AG04449 (cell line): Measurements from ENCODE around the gene KCNAB1.

ENCODE experiments used
- CTCF ChIA-PET: fragments of 350-600 bp; formaldehyde crosslinking; extraction: SDS; loops from one replicate; lab custom pipeline; 2021; ENCODE audit warnings: antibody characterized with exemption; lab: Yijun Ruan, JAX
- POLR2A ChIA-PET: fragments of 400-600, 350-600 bp; formaldehyde crosslinking; extraction: SDS; loops from one replicate; lab custom pipeline; 2020; ENCODE audit warnings: antibody characterized with exemption, inconsistent platforms; lab: Yijun Ruan, JAX
- DNase-seq: peaks from one replicate; pipeline ENCODE4 v3.0.0-alpha.2; 2010; ENCODE audit warnings: low read depth, low spot score
- H3K4me3 ChIP-seq: 2 replicates; pipeline ENCODE4 v1.5.1; 2011; ENCODE audit warnings: low read depth, mild to moderate bottlenecking, control low read depth, low read length
- TF ChIP-seq, protein P1 (sequence below): IDR thresholded peaks from one replicate; pipeline ENCODE4 v1.5.1; 2011; ENCODE audit warnings: mild to moderate bottlenecking, moderate library complexity, low read length, control low read depth, inconsistent platforms; ENCODE audit not compliant: insufficient read depth; ENCODE audit errors: missing control alignments

Gene KCNAB1

GRCh38 chr3:156246961-156247725 lies 126.8 kb downstream of the KCNAB1 start:
- H3K4me3 ChIP-seq = no peak overlapping the region
- ChIA-PET CTCF (no interaction called here), POLR2A (no interaction called here)
- DNase-seq = no peak
- TF ChIP-seq, protein P1, sequence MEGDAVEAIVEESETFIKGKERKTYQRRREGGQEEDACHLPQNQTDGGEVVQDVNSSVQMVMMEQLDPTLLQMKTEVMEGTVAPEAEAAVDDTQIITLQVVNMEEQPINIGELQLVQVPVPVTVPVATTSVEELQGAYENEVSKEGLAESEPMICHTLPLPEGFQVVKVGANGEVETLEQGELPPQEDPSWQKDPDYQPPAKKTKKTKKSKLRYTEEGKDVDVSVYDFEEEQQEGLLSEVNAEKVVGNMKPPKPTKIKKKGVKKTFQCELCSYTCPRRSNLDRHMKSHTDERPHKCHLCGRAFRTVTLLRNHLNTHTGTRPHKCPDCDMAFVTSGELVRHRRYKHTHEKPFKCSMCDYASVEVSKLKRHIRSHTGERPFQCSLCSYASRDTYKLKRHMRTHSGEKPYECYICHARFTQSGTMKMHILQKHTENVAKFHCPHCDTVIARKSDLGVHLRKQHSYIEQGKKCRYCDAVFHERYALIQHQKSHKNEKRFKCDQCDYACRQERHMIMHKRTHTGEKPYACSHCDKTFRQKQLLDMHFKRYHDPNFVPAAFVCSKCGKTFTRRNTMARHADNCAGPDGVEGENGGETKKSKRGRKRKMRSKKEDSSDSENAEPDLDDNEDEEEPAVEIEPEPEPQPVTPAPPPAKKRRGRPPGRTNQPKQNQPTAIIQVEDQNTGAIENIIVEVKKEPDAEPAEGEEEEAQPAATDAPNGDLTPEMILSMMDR = no peak

- CTCF ChIA-PET = interaction anchor here (1.0 to 1.5 kb wide), 3 partner anchors 13 to 98 kb away, joined by 3 to 5 read pairs (median 4); no protein-coding TSS in a partner anchor
- TF ChIP-seq, protein P1 = no peak
- no peak for DNase-seq
- POLR2A ChIA-PET = no interaction called here
- H3K4me3 ChIP-seq = no peak overlapping the region
These were observed 130.2 kb downstream of the KCNAB1 start for GRCh38 chr3:156250550-156250949.

DNA sequence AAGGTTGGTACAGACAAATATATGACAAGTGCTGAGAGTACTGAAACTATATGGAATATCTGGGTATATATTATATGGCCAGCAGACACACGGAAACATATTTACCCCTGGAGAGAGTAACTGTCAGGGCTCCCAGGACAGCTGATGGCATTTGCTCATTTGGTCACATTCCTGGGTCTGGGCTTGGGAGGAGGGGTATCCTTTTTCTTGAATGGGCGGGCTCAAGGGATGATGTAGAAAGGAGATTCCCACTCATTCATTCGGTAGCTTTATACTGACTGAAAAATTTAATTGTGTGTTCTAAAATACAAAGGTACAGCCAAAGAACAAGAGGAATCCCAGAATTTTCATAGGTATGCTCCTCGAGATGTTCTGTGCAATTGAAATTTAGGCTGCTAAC lies 131.0 kb downstream of the KCNAB1 start:
- TF ChIP-seq, protein P1 = no peak
- no peak for DNase-seq
- ChIA-PET CTCF (interaction anchor here (1.2 to 1.5 kb wide), 2 partner anchors 12 to 14 kb away, joined by 3 to 5 read pairs; no protein-coding TSS in a partner anchor), POLR2A (no interaction called here)
- no peak overlapping the region for H3K4me3 ChIP-seq

GRCh38 chr3:156252656-156253055 lies 132.3 kb downstream of the KCNAB1 start:
- ChIA-PET CTCF (no interaction called here), POLR2A (no interaction called here)
- no peak overlapping the region for H3K4me3 ChIP-seq
- TF ChIP-seq, protein P1 = no peak
- no peak for DNase-seq

- H3K4me3 ChIP-seq = no peak overlapping the region
- no peak for DNase-seq
- TF ChIP-seq, protein P1 = no peak
- POLR2A ChIA-PET = no interaction called here
- CTCF ChIA-PET = no interaction called here
These were observed 132.8 kb downstream of the KCNAB1 start for GRCh38 chr3:156253150-156253549.

DNA sequence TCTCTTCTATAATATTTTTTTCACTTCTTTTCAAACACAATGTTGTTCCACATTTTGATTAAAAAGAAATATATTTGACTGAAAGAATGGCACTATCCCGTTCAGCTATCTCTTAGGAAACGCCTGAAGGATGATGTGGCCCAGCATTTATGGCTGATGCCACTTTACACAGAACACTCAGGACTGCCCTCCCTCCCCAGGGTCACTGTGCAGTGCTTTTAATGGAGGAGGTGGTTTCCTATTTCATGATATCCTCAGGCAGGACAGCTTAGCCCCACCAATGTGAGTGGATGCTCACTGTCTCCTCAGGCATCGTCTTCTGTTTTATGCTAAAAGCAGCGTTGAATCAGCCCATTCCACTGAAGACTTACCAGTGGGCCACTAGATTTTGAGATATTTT lies 135.9 kb downstream of the KCNAB1 start:
- no peak for DNase-seq
- POLR2A ChIA-PET = no interaction called here
- TF ChIP-seq, protein P1 = no peak
- CTCF ChIA-PET = interaction anchor here (1.2 kb wide), 1 partner anchor 104 kb away, joined by 6 read pairs; no protein-coding TSS in a partner anchor
- no peak overlapping the region for H3K4me3 ChIP-seq
